RWPE2 (cell line): Measurements from ENCODE around the gene TCN2.

Source experiments
- ATAC-seq: fragments of 200-7000 bp; cut with Tn5 transposase; 3 replicates; pipeline ENCODE4 v1.9.1; 2021; ENCODE audit warnings: low read depth
- DNase-seq: peaks from one replicate; pipeline ENCODE4 v3.0.0-alpha.2; 2020; ENCODE audit warnings: low spot score
- H3K27ac ChIP-seq: fragments of 450-650 bp; 2 replicates; pipeline ENCODE4 v1.5.1; 2017; ENCODE audit warnings: mild to moderate bottlenecking; ENCODE audit not compliant: poor library complexity, severe bottlenecking
- H3K27me3 ChIP-seq: fragments of 250-450 bp; sonication (Bioruptor Pico); 2 replicates; pipeline ENCODE4 v1.5.1; 2021; ENCODE audit warnings: mild to moderate bottlenecking, moderate library complexity; ENCODE audit not compliant: insufficient read depth, poor library complexity, severe bottlenecking
- H3K36me3 ChIP-seq: fragments of 250-450 bp; sonication (Bioruptor Pico); 2 replicates; pipeline ENCODE4 v1.5.1; 2020; ENCODE audit warnings: low read depth, mild to moderate bottlenecking, moderate library complexity
- H3K4me1 ChIP-seq: fragments of 250-450 bp; sonication (Bioruptor Pico); 2 replicates; pipeline ENCODE4 v1.5.1; 2021; ENCODE audit warnings: mild to moderate bottlenecking, moderate library complexity; ENCODE audit not compliant: insufficient read depth, poor library complexity, severe bottlenecking
- H3K4me3 ChIP-seq: fragments of 250-450 bp; sonication (Bioruptor Pico); 2 replicates; pipeline ENCODE4 v1.5.1; 2021; ENCODE audit warnings: mild to moderate bottlenecking, moderate library complexity; ENCODE audit not compliant: severe bottlenecking
- H3K9me3 ChIP-seq: fragments of 250-450 bp; sonication (Bioruptor Pico); 2 replicates; pipeline ENCODE4 v1.5.1; 2021; ENCODE audit warnings: mild to moderate bottlenecking, moderate library complexity; ENCODE audit not compliant: severe bottlenecking
- CTCF ChIP-seq: fragments of 450-650 bp; IDR thresholded peaks from one replicate; pipeline ENCODE4 v1.5.1; 2017; ENCODE audit warnings: mild to moderate bottlenecking, moderate library complexity; ENCODE audit not compliant: poor library complexity, severe bottlenecking

Gene TCN2

GRCh38 chr22:30568137-30568805 is 38.7 kb upstream of the TCN2 start:
- no peak for TF ChIP-seq CTCF
- H3K9me3 ChIP-seq = no peaks in the 10 kb centered on the region
- H3K27me3 ChIP-seq = no peaks in the 10 kb centered on the region
- H3K36me3 ChIP-seq = no peaks in the 10 kb centered on the region
- no peak overlapping the region for H3K4me3 ChIP-seq
- H3K27ac ChIP-seq = no peak overlapping the region
- ATAC-seq = no peak
- no peak for DNase-seq
- H3K4me1 ChIP-seq = no peaks in the 10 kb centered on the region

- DNase-seq (no peak), ATAC-seq (no peak)
- no peaks in the 10 kb centered on the region for H3K36me3 ChIP-seq
- no peak overlapping the region for H3K27ac ChIP-seq
- H3K4me1 ChIP-seq = no peaks in the 10 kb centered on the region
- TF ChIP-seq CTCF = no peak
- no peak overlapping the region for H3K4me3 ChIP-seq
- H3K9me3 ChIP-seq = no peaks in the 10 kb centered on the region
- no peaks in the 10 kb centered on the region for H3K27me3 ChIP-seq
Observed at GRCh38 chr22:30569674-30570202, 37.2 kb upstream of the TCN2 start.

GRCh38 chr22:30572210-30572609 is 34.8 kb upstream of the TCN2 start:
- peaks cover 11% of the 10 kb centered on the region for H3K36me3 ChIP-seq
- H3K4me3 ChIP-seq = no peak overlapping the region
- no peak overlapping the region for H3K27ac ChIP-seq
- H3K4me1 ChIP-seq = no peaks in the 10 kb centered on the region
- H3K27me3 ChIP-seq = no peaks in the 10 kb centered on the region
- no peaks in the 10 kb centered on the region for H3K9me3 ChIP-seq
- DNase-seq (no peak), ATAC-seq (no peak)
- no peak for TF ChIP-seq CTCF

GRCh38 chr22:30572840-30573593 is 34.0 kb upstream of the TCN2 start:
- peaks cover 19% of the 10 kb centered on the region for H3K36me3 ChIP-seq
- no peak overlapping the region for H3K4me3 ChIP-seq
- ATAC-seq = 0 out of 3 replicates have a peak, but pooled peaks have one; percentile 18
- no peaks in the 10 kb centered on the region for H3K4me1 ChIP-seq
- no peaks in the 10 kb centered on the region for H3K9me3 ChIP-seq
- no peak for DNase-seq
- H3K27me3 ChIP-seq = no peaks in the 10 kb centered on the region
- TF ChIP-seq CTCF = no peak
- H3K27ac ChIP-seq = no peak overlapping the region
